OCI-M2 (cell line): ENCODE results near the gene MMP12.

ENCODE experiments used
- DNase-seq: peaks from one replicate; lab custom pipeline; 2025; ENCODE audit not compliant: unreplicated experiment; lab: John Stamatoyannopoulos, UW

Gene MMP12

GRCh38 chr11:102850973-102851745 lies 23.6 kb downstream of the MMP12 start:
- no peak for DNase-seq

GRCh38 chr11:102849311-102849710 lies 25.5 kb downstream of the MMP12 start:
- no peak for DNase-seq

GRCh38 chr11:102846292-102846691 lies 28.5 kb downstream of the MMP12 start:
- DNase-seq: no peak

GRCh38 chr11:102843489-102843888 lies 31.3 kb downstream of the MMP12 start, which contains the start of gene MMP3:
Gene MMP3 (minus strand): TSS chr11:102843609. CDS start chr11:102843546, 63 bp downstream.
- no peak for DNase-seq

GRCh38 chr11:102842930-102843329 lies 31.9 kb downstream of the MMP12 start:
- DNase-seq: no peak

GRCh38 chr11:102840018-102840417 lies 34.8 kb downstream of the MMP12 start:
- DNase-seq: no peak

GRCh38 chr11:102837646-102838045 lies 37.1 kb downstream of the MMP12 start:
- DNase-seq: no peak

- DNase-seq: no peak
Observed at GRCh38 chr11:102837156-102837555, 37.6 kb downstream of the MMP12 start.

- DNase-seq: no peak
Observed at GRCh38 chr11:102836290-102836875, 38.4 kb downstream of the MMP12 start.

- no peak for DNase-seq
Observed at GRCh38 chr11:102833731-102834130, 41.1 kb downstream of the MMP12 start.

- DNase-seq: no peak
Observed at GRCh38 chr11:102832612-102833011, 42.2 kb downstream of the MMP12 start.

GRCh38 chr11:102831489-102832440 lies 43.0 kb downstream of the MMP12 start:
- DNase-seq: no peak

GRCh38 chr11:102831128-102831488 lies 43.7 kb downstream of the MMP12 start:
- no peak for DNase-seq

GRCh38 chr11:102830001-102830727 lies 44.6 kb downstream of the MMP12 start:
- DNase-seq: no peak

GRCh38 chr11:102829316-102830000 lies 45.3 kb downstream of the MMP12 start:
- no peak for DNase-seq

- no peak for DNase-seq
Observed at GRCh38 chr11:102824556-102824955, 50.2 kb downstream of the MMP12 start.

- DNase-seq: no peak
Observed at GRCh38 chr11:102819491-102819890, 55.3 kb downstream of the MMP12 start.

- DNase-seq: no peak
Observed at GRCh38 chr11:102813484-102813883, 61.3 kb downstream of the MMP12 start.
